Gastroesophageal sphincter (tissue), 3 donors: ENCODE results near the gene S1PR1.
"Not testable (repeated sequence)": the region's sequence is repeated elsewhere in the genome, so short reads cannot be mapped to it uniquely, and the experiment has no call there.

Experiments
- EP300 ChIP-seq: sonication (generic); formaldehyde crosslinking; IDR thresholded peaks from one replicate; pipeline ENCODE4 v1.6.1; 2017; ENCODE audit warnings: antibody characterized with exemption, mild to moderate bottlenecking
- POLR2A ChIP-seq, 2 donors: fragments of 450-650 bp; IDR thresholded peaks; one replicate each; pipeline ENCODE4 v1.6.1; 2017; ENCODE audit warnings: antibody characterized with exemption in 2 of 2, mild to moderate bottlenecking in 2 of 2, moderate library complexity in 1 of 2
- POLR2AphosphoS5 ChIP-seq: sonication (generic); formaldehyde crosslinking; IDR thresholded peaks from one replicate; pipeline ENCODE4 v1.6.1; 2017; ENCODE audit warnings: antibody characterized with exemption
- TF ChIP-seq, protein P1 (sequence below), 4 experiments: fragments of 200-600 bp in 2 of 4; fragments of 450-650 bp in 2 of 4; sonication (generic) in 1 of 4; IDR thresholded peaks; one replicate each; pipeline ENCODE4 v1.5.1; 2017 to 2019; ENCODE audit warnings: antibody characterized with exemption in 4 of 4, mild to moderate bottlenecking in 2 of 4, moderate library complexity in 2 of 4

- TF ChIP-seq, protein P1, sequence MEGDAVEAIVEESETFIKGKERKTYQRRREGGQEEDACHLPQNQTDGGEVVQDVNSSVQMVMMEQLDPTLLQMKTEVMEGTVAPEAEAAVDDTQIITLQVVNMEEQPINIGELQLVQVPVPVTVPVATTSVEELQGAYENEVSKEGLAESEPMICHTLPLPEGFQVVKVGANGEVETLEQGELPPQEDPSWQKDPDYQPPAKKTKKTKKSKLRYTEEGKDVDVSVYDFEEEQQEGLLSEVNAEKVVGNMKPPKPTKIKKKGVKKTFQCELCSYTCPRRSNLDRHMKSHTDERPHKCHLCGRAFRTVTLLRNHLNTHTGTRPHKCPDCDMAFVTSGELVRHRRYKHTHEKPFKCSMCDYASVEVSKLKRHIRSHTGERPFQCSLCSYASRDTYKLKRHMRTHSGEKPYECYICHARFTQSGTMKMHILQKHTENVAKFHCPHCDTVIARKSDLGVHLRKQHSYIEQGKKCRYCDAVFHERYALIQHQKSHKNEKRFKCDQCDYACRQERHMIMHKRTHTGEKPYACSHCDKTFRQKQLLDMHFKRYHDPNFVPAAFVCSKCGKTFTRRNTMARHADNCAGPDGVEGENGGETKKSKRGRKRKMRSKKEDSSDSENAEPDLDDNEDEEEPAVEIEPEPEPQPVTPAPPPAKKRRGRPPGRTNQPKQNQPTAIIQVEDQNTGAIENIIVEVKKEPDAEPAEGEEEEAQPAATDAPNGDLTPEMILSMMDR (IDR thresholded peaks at IDR 0.05) = not testable (repeated sequence)
- not testable (repeated sequence) for TF ChIP-seq POLR2A (IDR thresholded peaks at IDR 0.05); POLR2AphosphoS5; EP300
These were observed 17.9 kb upstream of the S1PR1 start for GRCh38 chr1:101218968-101219367.
